Spinal cord (tissue), 10 donors: ENCODE measurements around the gene ZNF22. TPM values are rescaled to one million over a fixed set of nuclear protein-coding genes. Genes with fewer than 3 reads are reported as not detected.

ENCODE experiments used
- DNase-seq, 6 donors: peaks; one replicate each; pipeline versions ENCODE4 v3.0.0 to v3.0.0-alpha.2; 2013 to 2015; ENCODE audit warnings: low spot score in 6 of 6, low read depth in 4 of 6
- H3K27ac ChIP-seq: one replicate; pipeline ENCODE4 v1.5.1; 2013; ENCODE audit warnings: low read depth, low read length, control low read depth
- H3K27me3 ChIP-seq: one replicate; pipeline ENCODE4 v1.6.1; 2013; ENCODE audit warnings: low read length; ENCODE audit not compliant: control insufficient read depth, insufficient read depth
- H3K36me3 ChIP-seq: one replicate; pipeline ENCODE4 v1.6.1; 2013; ENCODE audit warnings: low read length; ENCODE audit not compliant: control insufficient read depth, insufficient read depth
- H3K4me1 ChIP-seq: one replicate; pipeline ENCODE4 v1.6.1; 2013; ENCODE audit warnings: low read length; ENCODE audit not compliant: control insufficient read depth, insufficient read depth
- H3K4me3 ChIP-seq: one replicate; pipeline ENCODE4 v1.5.1; 2013; ENCODE audit warnings: low read depth, low read length, control low read depth
- H3K9me3 ChIP-seq: one replicate; pipeline ENCODE4 v1.6.1; 2013; ENCODE audit warnings: low read length; ENCODE audit not compliant: control insufficient read depth, insufficient read depth
- whole genome bisulfite sequencing: methylation state at CpG from one replicate; pipeline ENCODE4 v1.1.5; 2013; ENCODE audit warnings: missing lambda C conversion rate; ENCODE audit not compliant: insufficient coverage; 5-methylcytosine and 5-hydroxymethylcytosine counted together
- polyA plus RNA-seq, 2 donors: library from polyadenylated mRNA; unstranded; fragments of 120-200 nt; gene quantifications; one replicate each; pipeline ENCODE4 v1.2.1, GENCODE V29; 2013; ENCODE audit not compliant: insufficient read length in 2 of 2
- total RNA-seq, 2 donors: library from RNA; depleted of rRNA in 1 of 2; stranded (reverse); fragments of 120-200 nt in 1 of 2; fragments of >200 nt in 1 of 2; gene quantifications; one replicate each; pipeline versions ENCODE4 v1.2.3 to v1.2.4, GENCODE V29; 2013 to 2014
- donor health status: healthy.

ZNF22 gene
- total and polyA plus RNA-seq, 4 donors, result 44.5 to 58.6 (median 46.0) TPM

- H3K27me3 ChIP-seq, result no peaks in the 10 kb centered on the region
- H3K9me3 ChIP-seq, result no peaks in the 10 kb centered on the region
- 53% methylated on average over 3 of the region's 5 CpGs for WGBS
- no peak overlapping the region for H3K27ac ChIP-seq
- peaks cover 44% of the 10 kb centered on the region for H3K4me1 ChIP-seq
- peaks cover 9% of the 10 kb centered on the region for H3K36me3 ChIP-seq
- peak overlapping the region; percentile 89 for H3K4me3 ChIP-seq
- DNase-seq, result no peak
These were observed 42.4 kb upstream of the ZNF22 start for GRCh38 chr10:44958196-44958897.

GRCh38 chr10:44958898-44959246, 41.9 kb upstream of the ZNF22 start:
- Histone ChIP-seq H3K36me3 (peaks cover 9% of the 10 kb centered on the region), H3K27ac (peak overlapping the region; percentile 87), H3K27me3 (no peaks in the 10 kb centered on the region), H3K9me3 (no peaks in the 10 kb centered on the region), H3K4me1 (peaks cover 50% of the 10 kb centered on the region), H3K4me3 (peak overlapping the region; percentile 89)
- 0% methylated on average over 4 of the region's 6 CpGs for WGBS
- DNase-seq, result no peak

- H3K9me3 ChIP-seq, result no peaks in the 10 kb centered on the region
- peaks cover 55% of the 10 kb centered on the region for H3K4me1 ChIP-seq
- peak in 4 of 6 donors; percentile 74 to 94 (median 86) for DNase-seq
- H3K27ac ChIP-seq, result peak within 1 kb of the TSS; percentile 87
- no peaks in the 10 kb centered on the region for H3K27me3 ChIP-seq
- H3K4me3 ChIP-seq, result peak within 1 kb of the TSS; percentile 89
- peaks cover 9% of the 10 kb centered on the region for H3K36me3 ChIP-seq
- WGBS, result under 1% methylated on average over 69 of the region's 74 CpGs
These were observed 41.3 kb upstream of the ZNF22 start, which contains the start of gene RASSF4 for GRCh38 chr10:44959247-44960087. TSS of gene RASSF4 (plus strand) at chr10:44959802. CDS start at chr10:44970203, 10,401 bp downstream.

GRCh38 chr10:44960088-44960460, 40.6 kb upstream of the ZNF22 start:
- DNase-seq, result no peak
- Histone ChIP-seq H3K4me1 (peaks cover 57% of the 10 kb centered on the region), H3K27me3 (no peaks in the 10 kb centered on the region), H3K36me3 (peaks cover 9% of the 10 kb centered on the region), H3K4me3 (peak overlapping the region; percentile 89), H3K27ac (peak overlapping the region; percentile 65), H3K9me3 (no peaks in the 10 kb centered on the region)
- WGBS, result 29% methylated on average over 5 of the region's 8 CpGs

- 86% methylated on average over 3 of the region's 7 CpGs for WGBS
- peak overlapping the region; percentile 65 for H3K27ac ChIP-seq
- no peak for DNase-seq
- H3K36me3 ChIP-seq, result peaks cover 9% of the 10 kb centered on the region
- H3K9me3 ChIP-seq, result no peaks in the 10 kb centered on the region
- H3K4me3 ChIP-seq, result peak overlapping the region; percentile 89
- H3K4me1 ChIP-seq, result peaks cover 62% of the 10 kb centered on the region
- H3K27me3 ChIP-seq, result no peaks in the 10 kb centered on the region
These were observed 40.1 kb upstream of the ZNF22 start for GRCh38 chr10:44960482-44961229.

- no peak for DNase-seq
- 70% methylated on average over 4 of the region's 4 CpGs for WGBS
- no peak overlapping the region for H3K4me3 ChIP-seq
- peaks cover 68% of the 10 kb centered on the region for H3K4me1 ChIP-seq
- peak overlapping the region; percentile 65 for H3K27ac ChIP-seq
- H3K36me3 ChIP-seq, result peaks cover 9% of the 10 kb centered on the region
- no peaks in the 10 kb centered on the region for H3K27me3 ChIP-seq
- no peaks in the 10 kb centered on the region for H3K9me3 ChIP-seq
These were observed 39.5 kb upstream of the ZNF22 start for GRCh38 chr10:44961230-44961571.

GRCh38 chr10:44961931-44962750, 38.6 kb upstream of the ZNF22 start:
- 73% methylated on average over 9 of the region's 11 CpGs for WGBS
- peaks cover 72% of the 10 kb centered on the region for H3K4me1 ChIP-seq
- H3K27me3 ChIP-seq, result no peaks in the 10 kb centered on the region
- H3K36me3 ChIP-seq, result peaks cover 9% of the 10 kb centered on the region
- H3K9me3 ChIP-seq, result no peaks in the 10 kb centered on the region
- peak overlapping the region; percentile 94 for H3K27ac ChIP-seq
- DNase-seq, result no peak
- no peak overlapping the region for H3K4me3 ChIP-seq

GRCh38 chr10:44962870-44963738, 37.6 kb upstream of the ZNF22 start:
- Histone ChIP-seq H3K4me1 (peaks cover 82% of the 10 kb centered on the region), H3K27ac (peak overlapping the region; percentile 94), H3K4me3 (no peak overlapping the region), H3K36me3 (peaks cover 9% of the 10 kb centered on the region), H3K27me3 (no peaks in the 10 kb centered on the region), H3K9me3 (no peaks in the 10 kb centered on the region)
- WGBS, result 44% methylated on average over 15 of the region's 19 CpGs
- peak in 2 of 6 donors; percentile 52 to 61 for DNase-seq
